ENCODE results near the gene GIPC1.

DNA sequence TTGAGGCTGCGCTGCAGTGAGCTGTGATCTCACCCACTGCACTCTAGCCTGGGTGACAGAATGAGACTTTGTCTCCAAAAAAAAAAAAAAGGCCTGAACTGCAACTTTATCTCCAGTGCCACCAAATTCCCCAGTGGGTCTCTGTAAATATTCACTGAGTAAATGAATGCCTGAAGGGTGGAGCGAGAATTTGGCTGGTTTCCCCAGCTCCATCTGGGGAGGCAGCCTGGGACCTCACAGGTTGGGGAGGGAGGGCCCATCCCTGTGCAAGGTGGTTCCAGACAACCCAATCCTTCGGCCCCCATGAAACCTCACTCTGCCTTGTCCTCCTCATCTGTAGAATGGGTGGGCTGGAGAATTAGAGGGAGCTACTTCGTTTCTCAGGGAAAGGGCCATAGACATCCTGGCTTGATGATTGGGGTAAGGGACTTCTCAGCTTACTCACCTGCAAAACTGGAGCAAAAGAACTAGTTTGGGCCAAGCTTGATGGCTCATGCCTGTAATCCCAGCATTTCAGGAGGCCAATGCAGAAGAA, 67.0 kb downstream of the GIPC1 start:
- TF ChIP-seq, protein P1, sequence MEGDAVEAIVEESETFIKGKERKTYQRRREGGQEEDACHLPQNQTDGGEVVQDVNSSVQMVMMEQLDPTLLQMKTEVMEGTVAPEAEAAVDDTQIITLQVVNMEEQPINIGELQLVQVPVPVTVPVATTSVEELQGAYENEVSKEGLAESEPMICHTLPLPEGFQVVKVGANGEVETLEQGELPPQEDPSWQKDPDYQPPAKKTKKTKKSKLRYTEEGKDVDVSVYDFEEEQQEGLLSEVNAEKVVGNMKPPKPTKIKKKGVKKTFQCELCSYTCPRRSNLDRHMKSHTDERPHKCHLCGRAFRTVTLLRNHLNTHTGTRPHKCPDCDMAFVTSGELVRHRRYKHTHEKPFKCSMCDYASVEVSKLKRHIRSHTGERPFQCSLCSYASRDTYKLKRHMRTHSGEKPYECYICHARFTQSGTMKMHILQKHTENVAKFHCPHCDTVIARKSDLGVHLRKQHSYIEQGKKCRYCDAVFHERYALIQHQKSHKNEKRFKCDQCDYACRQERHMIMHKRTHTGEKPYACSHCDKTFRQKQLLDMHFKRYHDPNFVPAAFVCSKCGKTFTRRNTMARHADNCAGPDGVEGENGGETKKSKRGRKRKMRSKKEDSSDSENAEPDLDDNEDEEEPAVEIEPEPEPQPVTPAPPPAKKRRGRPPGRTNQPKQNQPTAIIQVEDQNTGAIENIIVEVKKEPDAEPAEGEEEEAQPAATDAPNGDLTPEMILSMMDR (IDR thresholded peaks at IDR 0.05 in 2 of 3, conservative IDR thresholded peaks at IDR 0.05 in 1 of 3; ENCODE audit: borderline replicate concordance in 1 of 3, insufficient read depth in 1 of 3, low read depth in 2 of 3, low read length in 2 of 3) = no peak
- no peak for TF ChIP-seq POLR2A (IDR thresholded peaks at IDR 0.05; ENCODE audit: borderline replicate concordance, extremely low read depth, insufficient read depth, insufficient read length)
- no peak for TF ChIP-seq RAD21 (IDR thresholded peaks at IDR 0.05; ENCODE audit: low read depth)
- TF ChIP-seq ZFX (IDR thresholded peaks at IDR 0.05) = no peak
- no peak for TF ChIP-seq CEBPB (IDR thresholded peaks at IDR 0.05; ENCODE audit: low read depth)
- TF ChIP-seq SRF (IDR thresholded peaks at IDR 0.05; ENCODE audit: low read depth) = no peak
- no peak for TF ChIP-seq ZNF274 (IDR thresholded peaks at IDR 0.05; ENCODE audit: low read depth, low read length)
- TF ChIP-seq EZH2 (IDR thresholded peaks at IDR 0.05) = no peak
- no peak for TF ChIP-seq MAX (IDR thresholded peaks at IDR 0.05)
- TF ChIP-seq, protein P2, sequence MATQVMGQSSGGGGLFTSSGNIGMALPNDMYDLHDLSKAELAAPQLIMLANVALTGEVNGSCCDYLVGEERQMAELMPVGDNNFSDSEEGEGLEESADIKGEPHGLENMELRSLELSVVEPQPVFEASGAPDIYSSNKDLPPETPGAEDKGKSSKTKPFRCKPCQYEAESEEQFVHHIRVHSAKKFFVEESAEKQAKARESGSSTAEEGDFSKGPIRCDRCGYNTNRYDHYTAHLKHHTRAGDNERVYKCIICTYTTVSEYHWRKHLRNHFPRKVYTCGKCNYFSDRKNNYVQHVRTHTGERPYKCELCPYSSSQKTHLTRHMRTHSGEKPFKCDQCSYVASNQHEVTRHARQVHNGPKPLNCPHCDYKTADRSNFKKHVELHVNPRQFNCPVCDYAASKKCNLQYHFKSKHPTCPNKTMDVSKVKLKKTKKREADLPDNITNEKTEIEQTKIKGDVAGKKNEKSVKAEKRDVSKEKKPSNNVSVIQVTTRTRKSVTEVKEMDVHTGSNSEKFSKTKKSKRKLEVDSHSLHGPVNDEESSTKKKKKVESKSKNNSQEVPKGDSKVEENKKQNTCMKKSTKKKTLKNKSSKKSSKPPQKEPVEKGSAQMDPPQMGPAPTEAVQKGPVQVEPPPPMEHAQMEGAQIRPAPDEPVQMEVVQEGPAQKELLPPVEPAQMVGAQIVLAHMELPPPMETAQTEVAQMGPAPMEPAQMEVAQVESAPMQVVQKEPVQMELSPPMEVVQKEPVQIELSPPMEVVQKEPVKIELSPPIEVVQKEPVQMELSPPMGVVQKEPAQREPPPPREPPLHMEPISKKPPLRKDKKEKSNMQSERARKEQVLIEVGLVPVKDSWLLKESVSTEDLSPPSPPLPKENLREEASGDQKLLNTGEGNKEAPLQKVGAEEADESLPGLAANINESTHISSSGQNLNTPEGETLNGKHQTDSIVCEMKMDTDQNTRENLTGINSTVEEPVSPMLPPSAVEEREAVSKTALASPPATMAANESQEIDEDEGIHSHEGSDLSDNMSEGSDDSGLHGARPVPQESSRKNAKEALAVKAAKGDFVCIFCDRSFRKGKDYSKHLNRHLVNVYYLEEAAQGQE (IDR thresholded peaks at IDR 0.05; ENCODE audit: low read depth) = no peak
- TF ChIP-seq POLR2AphosphoS5 (IDR thresholded peaks at IDR 0.05; ENCODE audit: low read depth, low read length) = no peak
- TF ChIP-seq ZBTB33 (IDR thresholded peaks at IDR 0.05; ENCODE audit: extremely low read depth, insufficient replicate concordance, low read length) = no peak

Measured in HCT116 (cell line).